GM21447 (cell line): ENCODE data around the gene ZNF462.

Source experiments
- ATAC-seq: cut with Tn5 transposase; IDR thresholded peaks from one replicate; pipeline ENCODE4 v1.9.1; 2021; ENCODE audit not compliant: unreplicated experiment

ZNF462 gene

DNA sequence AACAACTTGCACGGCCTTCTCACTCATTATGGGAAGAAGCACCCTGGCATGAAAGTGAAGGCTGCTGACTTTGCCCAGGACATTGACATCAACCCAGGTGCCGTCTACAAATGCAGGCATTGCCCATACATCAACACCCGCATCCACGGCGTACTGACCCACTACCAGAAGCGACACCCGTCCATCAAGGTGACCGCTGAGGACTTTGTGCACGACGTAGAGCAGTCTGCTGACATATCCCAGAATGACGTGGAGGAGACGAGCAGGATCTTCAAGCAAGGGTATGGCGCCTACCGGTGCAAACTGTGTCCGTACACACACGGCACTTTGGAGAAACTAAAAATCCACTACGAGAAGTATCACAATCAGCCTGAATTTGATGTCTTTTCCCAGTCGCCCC is 65.4 kb downstream of the ZNF462 start:
- ATAC-seq, result no peak

DNA sequence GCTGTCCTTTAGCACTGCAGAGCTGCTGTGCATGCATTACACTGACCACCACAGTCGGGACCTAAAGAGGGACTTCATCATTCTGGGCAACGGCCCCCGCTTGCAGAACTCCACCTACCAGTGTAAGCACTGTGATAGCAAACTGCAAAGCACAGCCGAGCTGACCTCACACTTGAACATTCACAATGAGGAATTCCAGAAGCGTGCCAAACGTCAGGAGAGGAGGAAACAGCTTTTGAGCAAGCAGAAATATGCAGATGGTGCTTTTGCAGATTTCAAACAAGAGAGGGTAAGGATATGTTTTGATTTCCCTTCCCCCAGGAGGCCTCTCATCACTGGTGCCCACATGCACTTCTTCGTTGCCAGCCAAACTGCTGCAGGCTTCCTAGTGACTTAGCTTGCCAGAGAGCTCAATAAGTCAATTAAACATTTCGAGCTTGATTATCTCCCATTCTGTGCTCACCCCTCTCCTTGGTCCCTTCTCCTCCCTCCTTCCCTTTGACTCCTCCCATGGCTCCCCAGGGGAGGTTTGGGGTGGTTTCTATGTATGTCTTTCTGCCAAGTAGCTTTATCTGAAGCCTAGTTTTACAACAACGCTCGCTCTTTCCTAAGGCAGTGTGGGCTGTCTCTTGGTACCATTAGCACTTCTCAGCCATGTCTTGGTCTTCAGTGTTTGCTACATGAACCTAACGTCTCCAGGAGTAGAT is 66.7 kb downstream of the ZNF462 start:
- no peak for ATAC-seq

DNA sequence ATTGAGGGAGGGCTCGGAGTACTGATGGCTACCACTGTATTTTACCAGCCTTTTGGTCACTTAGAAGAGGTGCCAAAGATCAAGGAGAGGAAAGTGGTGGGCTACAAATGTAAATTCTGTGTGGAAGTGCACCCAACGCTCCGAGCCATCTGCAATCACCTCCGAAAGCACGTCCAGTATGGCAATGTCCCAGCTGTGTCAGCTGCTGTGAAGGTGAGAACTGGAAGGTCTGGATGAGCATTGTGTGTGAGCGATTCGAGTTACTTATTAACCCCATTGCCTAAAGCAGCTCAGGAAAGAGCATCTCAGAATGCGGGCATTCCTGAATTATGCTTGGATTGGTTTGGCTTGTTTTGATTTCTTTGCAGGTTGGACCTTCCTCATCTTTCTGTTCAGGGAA is 67.5 kb downstream of the ZNF462 start:
- ATAC-seq, result no peak

GRCh38 chr9:106931466-106931865 is 68.5 kb downstream of the ZNF462 start:
- no peak for ATAC-seq

GRCh38 chr9:106932178-106932577 is 69.2 kb downstream of the ZNF462 start:
- no peak for ATAC-seq

- ATAC-seq, result no peak
These were observed 69.7 kb downstream of the ZNF462 start for GRCh38 chr9:106932675-106933074.

DNA sequence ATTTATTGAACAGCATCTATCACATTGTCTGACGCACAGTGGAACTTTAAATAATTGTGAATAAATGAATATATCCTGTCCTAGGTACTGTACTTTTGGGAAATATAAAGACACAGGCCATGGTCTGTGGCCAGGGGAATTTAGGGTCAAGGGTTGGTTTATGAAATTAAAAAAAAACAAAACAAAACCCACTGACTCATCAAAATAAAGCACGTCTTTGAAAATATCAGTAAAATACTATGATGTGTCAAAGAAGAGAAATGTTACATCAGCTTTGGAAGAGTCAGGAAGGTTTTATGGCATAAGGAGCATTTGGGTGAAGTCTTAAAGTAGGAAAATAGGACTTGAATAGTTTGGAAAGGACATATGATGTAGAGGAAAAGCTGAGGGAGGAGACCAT is 70.5 kb downstream of the ZNF462 start:
- no peak for ATAC-seq

- ATAC-seq, result no peak
These were observed 71.7 kb downstream of the ZNF462 start for GRCh38 chr9:106934442-106935238.

DNA sequence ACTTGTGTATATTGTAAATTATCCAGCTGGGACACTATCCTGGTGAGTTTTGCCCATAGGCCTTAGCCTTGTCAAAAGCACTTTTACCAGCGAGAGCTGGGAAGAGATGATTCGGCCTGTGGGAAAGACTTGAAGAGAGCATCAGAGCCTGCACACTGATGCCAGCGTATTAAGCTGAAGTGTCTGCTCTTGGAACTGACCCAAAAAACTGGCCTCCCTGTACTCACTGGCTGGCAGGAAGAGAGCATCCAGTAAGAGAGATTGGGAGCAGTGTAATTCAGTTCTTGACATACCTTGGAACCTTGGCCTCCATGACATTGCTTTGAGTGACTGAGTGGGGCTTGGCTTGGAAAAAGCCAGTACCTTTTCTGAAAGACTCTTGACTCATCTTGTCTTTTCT is 73.7 kb downstream of the ZNF462 start:
- no peak for ATAC-seq

- no peak for ATAC-seq
These were observed 79.0 kb downstream of the ZNF462 start for GRCh38 chr9:106941916-106942315.

- ATAC-seq, result no peak
These were observed 83.0 kb downstream of the ZNF462 start for GRCh38 chr9:106945727-106946660.

GRCh38 chr9:106947106-106947900 is 84.3 kb downstream of the ZNF462 start:
- ATAC-seq, result no peak

- ATAC-seq, result no peak
These were observed 90.2 kb downstream of the ZNF462 start for GRCh38 chr9:106953174-106953573.

DNA sequence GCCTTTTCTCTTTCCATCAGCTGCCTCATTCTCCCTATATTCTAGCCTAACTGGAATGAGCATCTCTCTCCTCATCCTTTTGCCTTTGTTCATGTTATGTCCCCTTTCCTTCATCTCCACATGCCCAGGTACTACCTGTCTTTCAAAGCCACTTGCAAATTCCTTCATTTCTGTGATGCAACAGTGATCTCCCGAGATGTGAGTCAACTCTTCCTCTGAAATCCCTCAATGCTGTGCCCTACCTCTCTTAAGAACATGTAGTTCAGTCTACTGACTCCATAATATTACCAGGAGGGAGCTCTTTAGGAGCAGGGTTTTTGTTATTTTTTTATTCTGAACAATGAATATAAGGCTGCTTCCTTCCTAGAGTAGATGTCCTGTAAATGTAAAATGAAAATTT is 91.6 kb downstream of the ZNF462 start:
- ATAC-seq, result no peak

DNA sequence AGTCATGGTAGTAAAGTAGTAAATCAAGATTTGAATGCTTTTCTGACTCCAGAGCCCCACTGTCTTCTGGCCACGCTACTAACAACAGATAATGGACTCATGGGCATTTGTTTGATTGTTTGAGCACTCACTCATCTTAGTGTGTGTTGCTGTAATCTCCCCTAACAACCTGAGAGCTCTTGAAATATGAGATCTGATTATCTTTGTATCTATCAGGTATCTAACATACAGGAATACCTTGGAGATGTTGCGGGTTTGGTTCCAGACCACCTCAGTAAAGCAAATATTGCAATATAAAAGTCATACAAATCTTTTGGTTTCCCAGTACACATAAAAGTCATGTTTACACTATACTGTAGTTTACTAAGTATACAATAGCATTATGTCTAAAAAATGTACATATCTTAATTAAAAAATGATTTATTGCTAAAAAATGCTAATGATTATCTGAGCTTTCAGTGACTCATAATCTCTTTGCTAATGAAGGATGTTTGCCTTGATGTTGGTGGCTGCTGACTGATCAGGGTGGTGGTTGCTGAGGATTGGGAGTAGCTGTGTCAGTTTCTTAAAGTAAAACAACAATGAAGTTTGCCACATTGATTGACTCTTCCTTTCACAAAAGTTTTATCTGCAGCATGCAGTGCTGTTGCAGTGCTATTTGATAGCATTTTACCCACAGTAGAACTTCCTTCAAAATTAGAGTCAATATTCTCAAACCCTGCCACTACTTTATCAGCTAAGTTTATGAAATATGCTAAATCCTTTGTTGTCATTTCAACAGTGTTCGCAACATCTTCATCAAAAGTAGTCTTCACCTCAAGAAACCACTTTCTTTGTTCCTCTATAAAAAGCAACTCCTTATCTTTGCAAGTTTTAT is 92.2 kb downstream of the ZNF462 start:
- ATAC-seq, result no peak

GRCh38 chr9:106956971-106957370 is 94.0 kb downstream of the ZNF462 start:
- no peak for ATAC-seq

DNA sequence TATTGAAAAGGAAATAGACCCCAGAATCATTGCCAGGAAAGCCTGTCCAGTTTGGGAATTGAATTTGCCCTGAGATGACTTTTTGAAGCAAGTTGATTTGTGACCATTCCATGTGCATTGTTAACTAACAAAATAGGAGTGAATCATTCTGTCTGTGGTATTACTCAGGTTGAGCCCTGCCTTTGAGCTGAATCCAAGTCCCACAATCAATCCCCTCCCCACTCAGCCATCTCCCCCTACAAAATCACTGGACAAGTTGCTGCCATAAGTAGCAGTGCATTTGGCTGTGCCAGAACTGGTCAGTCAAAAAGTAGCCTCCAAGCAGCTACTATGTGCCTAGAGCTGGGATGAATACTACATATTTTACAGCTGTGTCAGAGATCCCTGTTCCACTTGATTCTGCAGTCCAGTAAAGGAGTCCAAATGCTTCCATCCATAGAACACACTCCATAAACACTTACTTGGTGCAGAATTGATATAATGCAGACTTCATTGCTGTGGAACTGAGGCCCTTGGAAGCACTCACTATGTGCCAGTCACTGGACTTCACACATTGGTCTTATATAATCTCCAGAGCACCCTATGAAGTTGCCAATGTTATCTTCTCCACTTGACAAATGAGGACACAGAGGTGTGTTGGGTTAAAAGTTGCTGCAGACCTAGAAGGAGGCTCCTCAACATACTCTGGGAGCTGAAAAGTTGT is 96.1 kb downstream of the ZNF462 start:
- ATAC-seq, result no peak

- ATAC-seq, result no peak
These were observed 97.3 kb downstream of the ZNF462 start for GRCh38 chr9:106960258-106960657.

GRCh38 chr9:106961623-106962022 is 98.7 kb downstream of the ZNF462 start:
- no peak for ATAC-seq
